Measurements from ENCODE around the gene IL17RE. TPM values are rescaled to one million over a fixed set of nuclear protein-coding genes. Genes with fewer than 3 reads are reported as not detected.

IL17RE gene
- total and polyA plus RNA-seq, 2 of the 13 experiments (the other 11 are each of a cell fraction or from before 2014, with no cell fraction given): 14.5 to 24.1 TPM

GRCh38 chr3:9878700-9879099 is 23.9 kb upstream of the IL17RE start (continued):
- TF ChIP-seq, protein P1, sequence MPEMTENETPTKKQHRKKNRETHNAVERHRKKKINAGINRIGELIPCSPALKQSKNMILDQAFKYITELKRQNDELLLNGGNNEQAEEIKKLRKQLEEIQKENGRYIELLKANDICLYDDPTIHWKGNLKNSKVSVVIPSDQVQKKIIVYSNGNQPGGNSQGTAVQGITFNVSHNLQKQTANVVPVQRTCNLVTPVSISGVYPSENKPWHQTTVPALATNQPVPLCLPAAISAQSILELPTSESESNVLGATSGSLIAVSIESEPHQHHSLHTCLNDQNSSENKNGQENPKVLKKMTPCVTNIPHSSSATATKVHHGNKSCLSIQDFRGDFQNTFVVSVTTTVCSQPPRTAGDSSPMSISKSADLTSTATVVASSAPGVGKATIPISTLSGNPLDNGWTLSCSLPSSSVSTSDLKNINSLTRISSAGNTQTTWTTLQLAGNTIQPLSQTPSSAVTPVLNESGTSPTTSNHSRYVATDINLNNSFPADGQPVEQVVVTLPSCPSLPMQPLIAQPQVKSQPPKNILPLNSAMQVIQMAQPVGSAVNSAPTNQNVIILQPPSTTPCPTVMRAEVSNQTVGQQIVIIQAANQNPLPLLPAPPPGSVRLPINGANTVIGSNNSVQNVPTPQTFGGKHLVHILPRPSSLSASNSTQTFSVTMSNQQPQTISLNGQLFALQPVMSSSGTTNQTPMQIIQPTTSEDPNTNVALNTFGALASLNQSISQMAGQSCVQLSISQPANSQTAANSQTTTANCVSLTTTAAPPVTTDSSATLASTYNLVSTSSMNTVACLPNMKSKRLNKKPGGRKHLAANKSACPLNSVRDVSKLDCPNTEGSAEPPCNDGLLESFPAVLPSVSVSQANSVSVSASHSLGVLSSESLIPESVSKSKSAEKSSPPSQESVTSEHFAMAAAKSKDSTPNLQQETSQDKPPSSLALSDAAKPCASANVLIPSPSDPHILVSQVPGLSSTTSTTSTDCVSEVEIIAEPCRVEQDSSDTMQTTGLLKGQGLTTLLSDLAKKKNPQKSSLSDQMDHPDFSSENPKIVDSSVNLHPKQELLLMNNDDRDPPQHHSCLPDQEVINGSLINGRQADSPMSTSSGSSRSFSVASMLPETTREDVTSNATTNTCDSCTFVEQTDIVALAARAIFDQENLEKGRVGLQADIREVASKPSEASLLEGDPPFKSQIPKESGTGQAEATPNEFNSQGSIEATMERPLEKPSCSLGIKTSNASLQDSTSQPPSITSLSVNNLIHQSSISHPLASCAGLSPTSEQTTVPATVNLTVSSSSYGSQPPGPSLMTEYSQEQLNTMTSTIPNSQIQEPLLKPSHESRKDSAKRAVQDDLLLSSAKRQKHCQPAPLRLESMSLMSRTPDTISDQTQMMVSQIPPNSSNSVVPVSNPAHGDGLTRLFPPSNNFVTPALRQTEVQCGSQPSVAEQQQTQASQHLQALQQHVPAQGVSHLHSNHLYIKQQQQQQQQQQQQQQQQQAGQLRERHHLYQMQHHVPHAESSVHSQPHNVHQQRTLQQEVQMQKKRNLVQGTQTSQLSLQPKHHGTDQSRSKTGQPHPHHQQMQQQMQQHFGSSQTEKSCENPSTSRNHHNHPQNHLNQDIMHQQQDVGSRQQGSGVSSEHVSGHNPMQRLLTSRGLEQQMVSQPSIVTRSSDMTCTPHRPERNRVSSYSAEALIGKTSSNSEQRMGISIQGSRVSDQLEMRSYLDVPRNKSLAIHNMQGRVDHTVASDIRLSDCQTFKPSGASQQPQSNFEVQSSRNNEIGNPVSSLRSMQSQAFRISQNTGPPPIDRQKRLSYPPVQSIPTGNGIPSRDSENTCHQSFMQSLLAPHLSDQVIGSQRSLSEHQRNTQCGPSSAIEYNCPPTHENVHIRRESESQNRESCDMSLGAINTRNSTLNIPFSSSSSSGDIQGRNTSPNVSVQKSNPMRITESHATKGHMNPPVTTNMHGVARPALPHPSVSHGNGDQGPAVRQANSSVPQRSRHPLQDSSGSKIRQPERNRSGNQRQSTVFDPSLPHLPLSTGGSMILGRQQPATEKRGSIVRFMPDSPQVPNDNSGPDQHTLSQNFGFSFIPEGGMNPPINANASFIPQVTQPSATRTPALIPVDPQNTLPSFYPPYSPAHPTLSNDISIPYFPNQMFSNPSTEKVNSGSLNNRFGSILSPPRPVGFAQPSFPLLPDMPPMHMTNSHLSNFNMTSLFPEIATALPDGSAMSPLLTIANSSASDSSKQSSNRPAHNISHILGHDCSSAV (CRISPR knock-in tag; IDR thresholded peaks at IDR 0.05; ENCODE audit: borderline replicate concordance): no peak
- TF ChIP-seq ERF (CRISPR knock-in tag; IDR thresholded peaks at IDR 0.05) (0 out of 2 replicates have a peak, but pooled peaks have one; percentile 55), CHCHD3 (CRISPR knock-in tag; IDR thresholded peaks at IDR 0.05) (no peak), RBFOX2 (IDR thresholded peaks at IDR 0.05; ENCODE audit: low read depth, low read length) (no peak), ZNF501 (CRISPR knock-in tag; IDR thresholded peaks at IDR 0.05) (no peak), ZFAT (CRISPR knock-in tag; conservative IDR thresholded peaks at IDR 0.05) (no peak), ZNF136 (CRISPR knock-in tag; IDR thresholded peaks at IDR 0.05; ENCODE audit: low read depth) (no peak), SMYD3 (CRISPR knock-in tag; IDR thresholded peaks at IDR 0.05) (no peak), KDM4B (CRISPR knock-in tag; IDR thresholded peaks at IDR 0.05) (no peak), ZNF614 (CRISPR knock-in tag; IDR thresholded peaks at IDR 0.05; ENCODE audit: borderline replicate concordance) (peak; percentile 43; the same call in 1 of the 2 replicates), MAF1 (CRISPR knock-in tag; IDR thresholded peaks at IDR 0.05; ENCODE audit: borderline replicate concordance) (no peak), SRF (IDR thresholded peaks at IDR 0.05; ENCODE audit: low read depth, low read length) (no peak), KAT2B (IDR thresholded peaks at IDR 0.05; ENCODE audit: borderline replicate concordance, low read depth, low read length) (no peak), CCDC6 (CRISPR knock-in tag; IDR thresholded peaks at IDR 0.05) (no peak), ZSCAN9 (CRISPR knock-in tag; IDR thresholded peaks at IDR 0.05; ENCODE audit: borderline replicate concordance) (0 out of 2 replicates have a peak, but pooled peaks have one; percentile 52), RFX5 (IDR thresholded peaks at IDR 0.05; ENCODE audit: low read depth, low read length) (no peak), ZNF234 (CRISPR knock-in tag; conservative IDR thresholded peaks at IDR 0.05) (no peak)
- TF ChIP-seq, protein P2, sequence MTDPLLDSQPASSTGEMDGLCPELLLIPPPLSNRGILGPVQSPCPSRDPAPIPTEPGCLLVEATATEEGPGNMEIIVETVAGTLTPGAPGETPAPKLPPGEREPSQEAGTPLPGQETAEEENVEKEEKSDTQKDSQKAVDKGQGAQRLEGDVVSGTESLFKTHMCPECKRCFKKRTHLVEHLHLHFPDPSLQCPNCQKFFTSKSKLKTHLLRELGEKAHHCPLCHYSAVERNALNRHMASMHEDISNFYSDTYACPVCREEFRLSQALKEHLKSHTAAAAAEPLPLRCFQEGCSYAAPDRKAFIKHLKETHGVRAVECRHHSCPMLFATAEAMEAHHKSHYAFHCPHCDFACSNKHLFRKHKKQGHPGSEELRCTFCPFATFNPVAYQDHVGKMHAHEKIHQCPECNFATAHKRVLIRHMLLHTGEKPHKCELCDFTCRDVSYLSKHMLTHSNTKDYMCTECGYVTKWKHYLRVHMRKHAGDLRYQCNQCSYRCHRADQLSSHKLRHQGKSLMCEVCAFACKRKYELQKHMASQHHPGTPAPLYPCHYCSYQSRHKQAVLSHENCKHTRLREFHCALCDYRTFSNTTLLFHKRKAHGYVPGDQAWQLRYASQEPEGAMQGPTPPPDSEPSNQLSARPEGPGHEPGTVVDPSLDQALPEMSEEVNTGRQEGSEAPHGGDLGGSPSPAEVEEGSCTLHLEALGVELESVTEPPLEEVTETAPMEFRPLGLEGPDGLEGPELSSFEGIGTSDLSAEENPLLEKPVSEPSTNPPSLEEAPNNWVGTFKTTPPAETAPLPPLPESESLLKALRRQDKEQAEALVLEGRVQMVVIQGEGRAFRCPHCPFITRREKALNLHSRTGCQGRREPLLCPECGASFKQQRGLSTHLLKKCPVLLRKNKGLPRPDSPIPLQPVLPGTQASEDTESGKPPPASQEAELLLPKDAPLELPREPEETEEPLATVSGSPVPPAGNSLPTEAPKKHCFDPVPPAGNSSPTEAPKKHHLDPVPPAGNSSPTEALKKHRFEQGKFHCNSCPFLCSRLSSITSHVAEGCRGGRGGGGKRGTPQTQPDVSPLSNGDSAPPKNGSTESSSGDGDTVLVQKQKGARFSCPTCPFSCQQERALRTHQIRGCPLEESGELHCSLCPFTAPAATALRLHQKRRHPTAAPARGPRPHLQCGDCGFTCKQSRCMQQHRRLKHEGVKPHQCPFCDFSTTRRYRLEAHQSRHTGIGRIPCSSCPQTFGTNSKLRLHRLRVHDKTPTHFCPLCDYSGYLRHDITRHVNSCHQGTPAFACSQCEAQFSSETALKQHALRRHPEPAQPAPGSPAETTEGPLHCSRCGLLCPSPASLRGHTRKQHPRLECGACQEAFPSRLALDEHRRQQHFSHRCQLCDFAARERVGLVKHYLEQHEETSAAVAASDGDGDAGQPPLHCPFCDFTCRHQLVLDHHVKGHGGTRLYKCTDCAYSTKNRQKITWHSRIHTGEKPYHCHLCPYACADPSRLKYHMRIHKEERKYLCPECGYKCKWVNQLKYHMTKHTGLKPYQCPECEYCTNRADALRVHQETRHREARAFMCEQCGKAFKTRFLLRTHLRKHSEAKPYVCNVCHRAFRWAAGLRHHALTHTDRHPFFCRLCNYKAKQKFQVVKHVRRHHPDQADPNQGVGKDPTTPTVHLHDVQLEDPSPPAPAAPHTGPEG (CRISPR knock-in tag; IDR thresholded peaks at IDR 0.05): no peak

Data from HepG2 (cell line).